HG03460 (cell line): ENCODE results near the gene PTPMT1.
A peak's percentile ranks its signal among the peaks of the same experiment; 100 is the strongest.

Experiments used
- ATAC-seq: cut with Tn5 transposase; IDR thresholded peaks from one replicate; pipeline ENCODE4 v1.9.1; 2021; ENCODE audit not compliant: unreplicated experiment

PTPMT1 gene

GRCh38 chr11:47606731-47607130, 41.3 kb downstream of the PTPMT1 start:
- no peak for ATAC-seq

- ATAC-seq: no peak
Measured at GRCh38 chr11:47607380-47607779, 42.0 kb downstream of the PTPMT1 start.

- no peak for ATAC-seq
Measured at GRCh38 chr11:47609675-47610074, 44.3 kb downstream of the PTPMT1 start.

GRCh38 chr11:47611348-47611794, 46.0 kb downstream of the PTPMT1 start:
- ATAC-seq: peak; percentile 65

- ATAC-seq: no peak
Measured at GRCh38 chr11:47615249-47615648, 49.9 kb downstream of the PTPMT1 start.

GRCh38 chr11:47616726-47617416, 51.5 kb downstream of the PTPMT1 start:
- ATAC-seq: no peak

GRCh38 chr11:47617417-47617809, 52.0 kb downstream of the PTPMT1 start:
- no peak for ATAC-seq

GRCh38 chr11:47620836-47621378, 55.5 kb downstream of the PTPMT1 start:
- ATAC-seq: no peak
